Measurements from ENCODE around the gene VPS11. TPM values are rescaled to one million over a fixed set of nuclear protein-coding genes. Genes with fewer than 3 reads are reported as not detected.

VPS11 gene
- total RNA-seq, 1 donor from 2014 or later = 10.4 TPM

- H3K36me3 Mint-ChIP-seq = peaks cover 45% of the 10 kb centered on the region
- no peak for DNase-seq (ENCODE audit: low spot score)
- no peak overlapping the region for H3K4me2 ChIP-seq
- H3F3A ChIP-seq (ENCODE audit: low read depth) = peaks cover 5% of the 10 kb centered on the region
- H3K9me3 ChIP-seq (ENCODE audit: low read depth) = no peaks in the 10 kb centered on the region
- no peaks in the 10 kb centered on the region for H3K9me3 Mint-ChIP-seq
- H3K4me3 ChIP-seq = no peak overlapping the region
- peaks cover 4% of the 10 kb centered on the region for H3K27me3 Mint-ChIP-seq (ENCODE audit: insufficient read depth, low read depth)
- H3K27ac Mint-ChIP-seq = no peak overlapping the region
- no peak overlapping the region for H2AFZ ChIP-seq (replicated peaks)
- H4K20me1 ChIP-seq (ENCODE audit: low read depth) = peaks cover 12% of the 10 kb centered on the region
- TF ChIP-seq EZH2 (IDR thresholded peaks at IDR 0.05) = no peak
- TF ChIP-seq CTCF (IDR thresholded peaks at IDR 0.05) = no peak
- no peak for TF ChIP-seq EZH2phosphoT487 (IDR thresholded peaks at IDR 0.05)
- H3K27me3 ChIP-seq = no peaks in the 10 kb centered on the region
- peaks cover 35% of the 10 kb centered on the region for H3K79me2 ChIP-seq (ENCODE audit: low read depth)
- H3K36me3 ChIP-seq = no peaks in the 10 kb centered on the region
- H3K9ac ChIP-seq = no peak overlapping the region
- no peak overlapping the region for H3K27ac ChIP-seq
- peak overlapping the region; percentile 43 for H3K4me3 Mint-ChIP-seq
- H3K4me1 Mint-ChIP-seq = peaks cover 8% of the 10 kb centered on the region
- H3K4me1 ChIP-seq = no peaks in the 10 kb centered on the region
Measured at GRCh38 chr11:119052163-119052814, 15.3 kb upstream of the VPS11 start.

GRCh38 chr11:119054418-119054817 is 13.2 kb upstream of the VPS11 start:
- Histone ChIP-seq H3K4me1 (peaks cover 6% of the 10 kb centered on the region), H3K4me3 (no peak overlapping the region), H4K20me1 (ENCODE audit: low read depth) (peaks cover 12% of the 10 kb centered on the region), H3K27ac (no peak overlapping the region), H3K79me2 (ENCODE audit: low read depth) (peaks cover 42% of the 10 kb centered on the region), H3K4me2 (no peak overlapping the region), H2AFZ (replicated peaks) (no peak overlapping the region), H3K9ac (no peak overlapping the region), H3K9me3 (ENCODE audit: low read depth) (no peaks in the 10 kb centered on the region), H3K27me3 (no peaks in the 10 kb centered on the region), H3K36me3 (no peaks in the 10 kb centered on the region), H3F3A (ENCODE audit: low read depth) (peaks cover 16% of the 10 kb centered on the region)
- Mint-ChIP-seq H3K9me3 (no peaks in the 10 kb centered on the region), H3K27me3 (ENCODE audit: insufficient read depth, low read depth) (peaks cover 6% of the 10 kb centered on the region), H3K27ac (no peak overlapping the region), H3K4me1 (peaks cover 18% of the 10 kb centered on the region), H3K4me3 (peak overlapping the region; percentile 72), H3K36me3 (peaks cover 36% of the 10 kb centered on the region)
- no peak for DNase-seq (ENCODE audit: low spot score)
- TF ChIP-seq CTCF (IDR thresholded peaks at IDR 0.05) (no peak), EZH2phosphoT487 (IDR thresholded peaks at IDR 0.05) (no peak), EZH2 (IDR thresholded peaks at IDR 0.05) (no peak)

GRCh38 chr11:119055901-119056300 is 11.7 kb upstream of the VPS11 start:
- peak overlapping the region; percentile 96 for H3K4me3 Mint-ChIP-seq
- Histone ChIP-seq H3K79me2 (ENCODE audit: low read depth) (peaks cover 42% of the 10 kb centered on the region), H4K20me1 (ENCODE audit: low read depth) (peaks cover 12% of the 10 kb centered on the region), H3K9ac (peak overlapping the region; percentile 96), H3K4me2 (peak overlapping the region; percentile 95), H3K27me3 (no peaks in the 10 kb centered on the region), H3F3A (ENCODE audit: low read depth) (peaks cover 16% of the 10 kb centered on the region), H2AFZ (replicated peaks) (no peak overlapping the region), H3K27ac (peak overlapping the region; percentile 99), H3K4me1 (peaks cover 6% of the 10 kb centered on the region), H3K36me3 (no peaks in the 10 kb centered on the region), H3K9me3 (ENCODE audit: low read depth) (no peaks in the 10 kb centered on the region), H3K4me3 (peak overlapping the region; percentile 84)
- DNase-seq (ENCODE audit: low spot score) = peak; percentile 32
- H3K27ac Mint-ChIP-seq = peak overlapping the region; percentile 23
- H3K4me1 Mint-ChIP-seq = peaks cover 18% of the 10 kb centered on the region
- H3K27me3 Mint-ChIP-seq (ENCODE audit: insufficient read depth, low read depth) = peaks cover 4% of the 10 kb centered on the region
- no peak for TF ChIP-seq EZH2phosphoT487 (IDR thresholded peaks at IDR 0.05)
- peaks cover 30% of the 10 kb centered on the region for H3K36me3 Mint-ChIP-seq
- H3K9me3 Mint-ChIP-seq = no peaks in the 10 kb centered on the region

GRCh38 chr11:119056421-119056999 is 11.1 kb upstream of the VPS11 start:
- Histone ChIP-seq H3K9ac (peak overlapping the region; percentile 96), H3K4me1 (peaks cover 6% of the 10 kb centered on the region), H3K4me2 (peak overlapping the region; percentile 95), H3K79me2 (ENCODE audit: low read depth) (peaks cover 42% of the 10 kb centered on the region), H3K4me3 (peak overlapping the region; percentile 84), H3K36me3 (no peaks in the 10 kb centered on the region), H3K27ac (peak overlapping the region; percentile 99), H2AFZ (replicated peaks) (peak overlapping the region; percentile 53), H3K9me3 (ENCODE audit: low read depth) (no peaks in the 10 kb centered on the region), H3F3A (ENCODE audit: low read depth) (peaks cover 16% of the 10 kb centered on the region), H3K27me3 (no peaks in the 10 kb centered on the region), H4K20me1 (ENCODE audit: low read depth) (peaks cover 12% of the 10 kb centered on the region)
- H3K4me3 Mint-ChIP-seq = peak overlapping the region; percentile 96
- H3K4me1 Mint-ChIP-seq = peaks cover 18% of the 10 kb centered on the region
- H3K27me3 Mint-ChIP-seq (ENCODE audit: insufficient read depth, low read depth) = peaks cover 4% of the 10 kb centered on the region
- peaks cover 30% of the 10 kb centered on the region for H3K36me3 Mint-ChIP-seq
- no peak for TF ChIP-seq EZH2 (IDR thresholded peaks at IDR 0.05)
- TF ChIP-seq EZH2phosphoT487 (IDR thresholded peaks at IDR 0.05) = no peak
- H3K9me3 Mint-ChIP-seq = no peaks in the 10 kb centered on the region
- peak; percentile 61 for DNase-seq (ENCODE audit: low spot score)
- peak overlapping the region; percentile 23 for H3K27ac Mint-ChIP-seq

All from neural progenitor cell (in vitro differentiated cells).